HT1080 (cell line): Measurements from ENCODE around the gene KLHL26. TPM values are rescaled to one million over a fixed set of nuclear protein-coding genes. Genes with fewer than 3 reads are reported as not detected.

Experiments
- DNase-seq: peaks from one replicate; pipeline ENCODE4 v3.0.0-alpha.2; 2015; ENCODE audit warnings: low read depth
- total RNA-seq: library from RNA; depleted of rRNA; stranded (reverse); fragments of >200 nt; shearing (Covaris generic); gene quantifications from 2 replicates; pipeline ENCODE4 v1.2.3, GENCODE V29; 2014

Gene KLHL26
- total RNA-seq, 1 experiment from 2014 or later: 5.7 TPM

GRCh38 chr19:18613589-18614234, 23.1 kb upstream of the KLHL26 start:
- no peak for DNase-seq

GRCh38 chr19:18616023-18616422, 20.8 kb upstream of the KLHL26 start:
- no peak for DNase-seq

GRCh38 chr19:18617562-18617961, 19.3 kb upstream of the KLHL26 start:
- DNase-seq: no peak

GRCh38 chr19:18618236-18618635, 18.6 kb upstream of the KLHL26 start:
- DNase-seq: no peak

GRCh38 chr19:18620311-18620710, 16.5 kb upstream of the KLHL26 start:
- DNase-seq: no peak

DNA sequence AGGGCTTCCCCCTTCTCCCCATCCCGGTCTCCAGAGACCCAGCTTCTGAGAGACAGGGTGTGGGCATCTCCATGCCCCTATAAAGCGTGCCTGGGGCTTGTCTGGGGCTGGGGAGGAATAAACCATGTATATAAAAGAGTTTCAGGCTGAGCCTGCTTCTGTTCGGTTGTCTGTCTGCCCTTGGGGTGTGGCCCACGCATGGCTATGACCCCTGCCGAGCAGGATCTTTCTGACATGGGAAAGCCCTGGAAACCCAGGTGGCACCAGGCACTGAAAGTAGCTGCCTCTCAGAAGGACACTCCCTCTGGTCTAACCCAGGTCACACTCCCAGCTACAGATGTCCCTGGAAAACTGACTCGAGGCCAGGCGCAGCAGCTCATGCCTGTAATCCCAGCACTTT, 15.9 kb upstream of the KLHL26 start:
- DNase-seq: no peak

GRCh38 chr19:18626906-18627305, 9.9 kb upstream of the KLHL26 start:
- no peak for DNase-seq

GRCh38 chr19:18629166-18630088, 7.4 kb upstream of the KLHL26 start:
- no peak for DNase-seq

DNA sequence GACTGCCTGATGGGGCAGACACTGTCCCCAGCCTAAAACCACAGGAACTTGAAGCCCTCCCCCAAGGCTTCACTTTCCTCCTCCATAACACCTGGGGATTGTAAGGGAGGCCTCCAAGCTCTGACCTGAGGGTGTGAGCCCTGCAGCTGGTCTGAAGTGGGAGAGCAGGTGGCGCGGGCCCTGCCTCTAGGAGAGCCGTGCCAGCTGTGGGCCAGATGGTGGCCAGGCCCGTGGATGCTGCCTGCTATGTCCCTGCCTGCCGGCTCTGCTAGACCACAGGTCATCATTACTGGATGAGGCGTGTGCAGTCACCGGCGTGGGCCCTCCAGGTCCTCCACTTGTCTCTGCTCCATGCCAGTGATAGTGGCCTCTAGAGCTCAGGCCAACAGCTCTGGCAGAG, 3.5 kb upstream of the KLHL26 start:
- no peak for DNase-seq

DNA sequence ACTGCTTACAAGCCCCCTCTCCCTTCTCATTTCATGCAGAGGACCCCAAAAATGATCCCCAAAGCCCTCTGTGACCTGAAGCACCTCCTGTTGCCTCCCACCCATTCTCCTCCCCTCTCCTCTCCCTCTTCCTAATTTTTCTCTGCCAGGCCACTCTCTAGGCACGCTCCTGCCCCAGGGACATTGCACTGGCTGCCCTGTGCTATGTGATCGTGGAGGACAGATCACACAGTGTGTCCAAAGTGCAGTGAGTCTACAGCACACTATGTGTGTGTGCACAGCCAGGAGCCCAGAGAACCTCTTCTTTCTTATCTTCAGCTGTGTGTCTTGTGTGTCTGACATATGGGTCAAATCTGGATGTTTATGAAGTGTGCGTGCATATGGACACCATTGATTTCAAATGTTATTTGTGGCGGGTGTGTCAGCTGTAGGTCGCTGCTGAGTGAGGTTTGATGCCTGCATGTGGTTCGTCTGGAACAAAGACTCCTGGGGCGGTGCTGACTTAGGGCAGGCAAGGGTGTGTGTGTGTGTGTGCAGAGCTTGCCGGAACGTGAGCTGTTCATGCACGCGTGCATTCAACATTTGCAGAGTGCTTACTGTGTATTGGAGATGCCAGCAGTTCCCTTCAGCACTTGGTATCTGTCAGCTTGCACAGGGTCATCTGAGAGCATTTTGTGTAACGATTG, 2.1 kb upstream of the KLHL26 start:
- DNase-seq: no peak

GRCh38 chr19:18635831-18636182, 1.0 kb upstream of the KLHL26 start:
- no peak for DNase-seq

DNA sequence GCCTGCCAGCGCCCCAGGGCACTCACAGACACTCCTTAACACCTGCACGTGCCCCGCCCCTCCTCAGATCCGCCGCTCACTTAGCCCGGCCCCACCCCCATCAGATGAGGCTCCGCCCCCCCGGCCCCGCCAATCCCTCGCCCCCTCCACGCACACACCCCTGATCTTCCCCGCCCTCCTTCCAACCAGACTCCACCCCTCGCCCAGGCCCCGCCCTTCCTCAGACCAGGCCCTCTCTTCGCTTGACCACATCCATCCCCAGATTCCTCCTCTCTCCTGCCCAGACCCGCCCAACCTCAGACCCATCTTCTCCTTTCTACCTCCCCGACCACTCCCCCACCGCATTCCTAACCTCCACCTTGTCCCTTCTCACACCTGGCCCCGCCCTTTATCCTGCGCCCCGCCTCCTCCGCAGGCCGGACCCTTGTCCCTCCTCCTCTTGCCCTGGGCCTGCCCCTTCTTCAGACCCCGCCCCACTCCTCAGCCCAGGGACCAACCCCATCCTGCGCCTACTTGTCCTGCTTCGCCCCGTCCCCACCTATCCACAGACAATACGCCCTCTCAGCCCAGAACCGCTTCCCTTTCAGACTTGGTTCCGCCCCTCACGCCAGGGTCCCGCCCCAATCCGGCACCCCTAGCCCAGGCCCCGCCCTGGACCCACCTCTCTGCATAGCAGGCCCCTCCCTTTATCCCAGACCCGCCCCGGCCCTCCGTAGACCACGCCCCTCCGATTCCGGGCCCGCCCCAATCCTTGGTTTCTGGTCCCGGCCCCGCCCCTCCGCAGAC, 452 bp upstream of the KLHL26 start:
- peak; percentile 92 for DNase-seq

GRCh38 chr19:18637673-18638630, 1.1 kb downstream of the KLHL26 start:
- no peak for DNase-seq

DNA sequence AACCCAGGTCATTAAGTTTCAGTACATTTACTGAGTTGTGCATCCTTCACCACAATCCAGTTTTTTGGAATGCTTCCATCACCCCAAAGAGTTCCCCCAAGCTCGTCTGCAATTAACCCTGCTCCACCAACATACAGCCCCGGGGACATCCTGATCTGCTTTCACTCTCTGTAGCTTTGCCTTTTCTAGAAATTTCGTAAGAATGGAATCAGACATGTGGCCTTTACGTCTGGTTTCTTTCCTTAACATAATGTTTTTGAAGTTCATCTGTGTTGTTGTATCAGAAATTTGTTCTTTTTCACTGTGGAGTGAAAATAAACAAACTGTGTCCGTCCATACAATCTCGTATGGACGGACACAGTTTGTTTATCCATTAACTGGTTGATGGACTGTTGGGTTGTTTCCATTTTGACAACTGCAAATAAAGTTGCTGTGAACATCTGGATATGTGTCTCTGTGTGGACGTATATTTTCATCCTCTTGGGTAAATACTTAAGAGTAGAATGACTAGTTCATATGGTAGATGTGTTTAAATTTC, 2.9 kb downstream of the KLHL26 start:
- DNase-seq: no peak

GRCh38 chr19:18644196-18645034, 7.6 kb downstream of the KLHL26 start:
- DNase-seq: no peak

DNA sequence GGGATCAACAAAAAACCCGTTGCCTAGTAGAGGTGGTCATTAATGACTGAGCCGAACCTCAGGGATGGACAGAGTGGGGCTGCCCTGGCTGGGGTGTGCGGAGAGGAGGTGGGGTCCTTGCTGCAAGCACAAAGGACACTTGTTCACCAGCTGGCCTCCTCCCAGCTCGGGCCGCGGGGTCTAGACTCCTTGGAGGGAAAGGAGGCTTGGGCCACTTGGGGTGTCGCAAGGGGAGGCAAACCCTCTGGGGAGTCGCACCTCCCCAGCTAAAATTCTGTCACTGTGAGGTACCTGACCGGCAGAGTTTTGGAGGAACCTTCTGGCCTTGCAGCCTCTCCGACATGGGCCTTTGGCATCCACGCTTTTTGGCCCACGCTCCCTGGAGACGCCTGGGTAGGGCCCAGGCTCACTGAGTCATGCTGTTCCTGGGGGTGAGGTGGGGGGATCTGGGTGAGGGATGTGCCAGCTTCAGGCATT, 8.2 kb downstream of the KLHL26 start:
- no peak for DNase-seq

DNA sequence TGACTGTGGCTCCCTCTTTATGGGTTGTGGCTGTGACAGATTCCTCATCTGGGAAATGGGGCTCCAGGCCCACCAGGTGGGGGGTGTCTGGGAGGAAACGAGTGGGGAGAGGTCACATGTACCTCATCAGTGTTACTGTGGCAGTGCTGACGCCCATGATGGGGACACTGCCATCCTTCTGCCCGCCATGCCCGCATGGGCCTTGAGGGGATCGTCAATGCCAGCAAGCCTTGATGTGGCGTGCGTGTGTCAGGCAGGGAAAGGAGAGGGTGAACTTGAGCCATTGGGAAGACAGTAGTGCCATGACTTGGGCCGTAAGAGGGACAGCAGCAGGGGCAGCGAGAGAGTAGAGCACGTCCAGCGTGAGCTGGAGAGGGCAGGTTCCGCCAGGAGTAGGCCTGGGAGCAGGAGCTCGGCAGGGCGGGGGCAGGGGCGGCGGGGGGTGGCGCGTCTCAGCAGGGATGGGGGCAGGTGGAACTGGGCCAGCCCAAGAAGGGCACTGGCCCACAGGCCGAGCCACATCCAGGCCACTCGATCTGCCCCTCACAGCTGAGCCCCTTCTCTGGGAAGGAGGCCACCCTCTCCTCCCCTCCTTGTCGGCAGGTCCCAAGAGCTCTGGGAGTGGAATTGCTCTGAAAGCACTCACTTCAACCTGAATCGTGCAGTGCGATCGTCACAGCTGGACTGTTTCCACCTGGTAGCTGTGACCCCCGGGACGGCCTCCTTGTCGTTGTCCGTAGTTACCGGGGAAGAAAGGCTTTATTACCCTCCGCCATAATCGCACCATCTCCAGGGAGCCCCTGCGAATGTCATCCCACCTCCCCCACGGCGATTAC, 9.9 kb downstream of the KLHL26 start:
- DNase-seq: no peak

DNA sequence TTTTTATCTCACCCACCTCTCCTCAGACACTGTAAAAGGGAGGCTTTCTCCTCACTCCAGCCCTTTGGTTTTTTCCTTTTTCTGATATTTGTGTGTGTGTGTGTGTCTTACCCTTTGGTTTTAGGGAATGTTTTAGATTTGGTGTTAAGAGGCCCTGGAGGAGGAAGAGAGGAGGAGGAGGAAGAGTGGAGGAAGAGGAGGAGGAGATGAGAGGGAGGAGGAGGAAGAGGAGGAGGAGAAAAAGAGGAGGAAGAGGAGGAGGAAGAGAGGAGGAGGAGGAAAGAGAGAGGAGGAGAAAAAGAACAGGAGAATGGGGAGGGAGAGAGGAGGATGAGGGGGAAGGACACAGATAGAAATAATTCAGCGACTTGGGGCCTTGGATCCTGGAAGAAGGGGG, 10.5 kb downstream of the KLHL26 start:
- no peak for DNase-seq
